GM21360 (cell line): ENCODE data around the gene DNMT1.
A peak's percentile ranks its signal among the peaks of the same experiment; 100 is the strongest.
"Not testable (repeated sequence)": the region's sequence is repeated elsewhere in the genome, so short reads cannot be mapped to it uniquely, and the experiment has no call there.

Experiments
- ATAC-seq: cut with Tn5 transposase; IDR thresholded peaks from one replicate; pipeline ENCODE4 v1.9.1; 2021; ENCODE audit warnings: mild to moderate bottlenecking, moderate library complexity; ENCODE audit not compliant: unreplicated experiment

DNMT1 gene

GRCh38 chr19:10194500-10195198 is at the start of gene DNMT1:
Gene DNMT1 (minus strand): TSS chr19:10194953. CDS start chr19:10194899, 54 bp downstream.
- peak; percentile 64 for ATAC-seq

GRCh38 chr19:10243606-10244005 is 48.9 kb upstream of the DNMT1 start:
- no peak for ATAC-seq

GRCh38 chr19:10241826-10242449 is 47.2 kb upstream of the DNMT1 start:
- not testable (repeated sequence) for ATAC-seq

GRCh38 chr19:10238172-10238783 is 43.5 kb upstream of the DNMT1 start:
- no peak for ATAC-seq

- ATAC-seq = no peak
These were observed 42.9 kb upstream of the DNMT1 start for GRCh38 chr19:10237702-10238101.

GRCh38 chr19:10235409-10235808 is 40.7 kb upstream of the DNMT1 start:
- not testable (repeated sequence) for ATAC-seq

- ATAC-seq = no peak
These were observed 40.2 kb upstream of the DNMT1 start for GRCh38 chr19:10235003-10235402.

GRCh38 chr19:10233946-10234345 is 39.2 kb upstream of the DNMT1 start:
- ATAC-seq = no peak

- ATAC-seq = no peak
These were observed 37.0 kb upstream of the DNMT1 start for GRCh38 chr19:10231612-10232228.

GRCh38 chr19:10230861-10231611 is 36.3 kb upstream of the DNMT1 start, which contains the start of gene S1PR2:
Gene S1PR2 (minus strand): TSS chr19:10231331. CDS start chr19:10224905, 6,426 bp downstream.
- ATAC-seq = no peak

- no peak for ATAC-seq
These were observed 35.6 kb upstream of the DNMT1 start for GRCh38 chr19:10230173-10230860.

GRCh38 chr19:10228920-10229319 is 34.2 kb upstream of the DNMT1 start:
- ATAC-seq = no peak

GRCh38 chr19:10228393-10228792 is 33.6 kb upstream of the DNMT1 start:
- no peak for ATAC-seq

- ATAC-seq = no peak
These were observed 32.5 kb upstream of the DNMT1 start for GRCh38 chr19:10227026-10227971.

- ATAC-seq = no peak
These were observed 31.7 kb upstream of the DNMT1 start for GRCh38 chr19:10226376-10227025.

GRCh38 chr19:10226021-10226375 is 31.2 kb upstream of the DNMT1 start:
- no peak for ATAC-seq

- no peak for ATAC-seq
These were observed 29.6 kb upstream of the DNMT1 start for GRCh38 chr19:10224337-10224736.

- no peak for ATAC-seq
These were observed 28.9 kb upstream of the DNMT1 start for GRCh38 chr19:10223488-10224213.
